Measurements from ENCODE around the gene MTA1.

GRCh38 chr14:105484997-105485393 lies 65.4 kb downstream of the MTA1 start:
- TF ChIP-seq EZH2phosphoT487 (IDR thresholded peaks at IDR 0.05; ENCODE audit: insufficient read depth, low read depth) (no peak), EZH2 (IDR thresholded peaks at IDR 0.05; ENCODE audit: insufficient read depth, poor library complexity, severe bottlenecking) (no peak)
